Trophoblast cell (in vitro differentiated cells and primary cell): ENCODE data around the gene HNRNPH1.

ENCODE experiments used
- DNase-seq, 2 donors: peaks; one replicate each; pipeline ENCODE4 v3.0.0-alpha.2; 2016
- H2AFZ ChIP-seq: 2 replicates; pipeline ENCODE4 v1.6.1; 2013; ENCODE audit warnings: low read length, moderate library complexity, mild to moderate bottlenecking; ENCODE audit not compliant: insufficient read depth, poor library complexity
- H2AK5ac ChIP-seq: 2 replicates; pipeline ENCODE4 v1.6.1; 2013; ENCODE audit warnings: mild to moderate bottlenecking, low read length
- H2BK120ac ChIP-seq: 2 replicates; pipeline ENCODE4 v1.6.1; 2013; ENCODE audit warnings: low read length, mild to moderate bottlenecking, moderate library complexity; ENCODE audit not compliant: insufficient read depth, poor library complexity
- H2BK12ac ChIP-seq: 2 replicates; pipeline ENCODE4 v1.6.1; 2013; ENCODE audit warnings: mild to moderate bottlenecking, low read length, moderate library complexity
- H2BK5ac ChIP-seq: 2 replicates; pipeline ENCODE4 v1.6.1; 2013; ENCODE audit warnings: low read length, low read depth, moderate library complexity, mild to moderate bottlenecking; ENCODE audit not compliant: poor library complexity
- H3K14ac ChIP-seq: 2 replicates; pipeline ENCODE4 v1.6.1; 2013; ENCODE audit warnings: mild to moderate bottlenecking, low read length
- H3K18ac ChIP-seq: 2 replicates; pipeline ENCODE4 v1.6.1; 2013; ENCODE audit warnings: mild to moderate bottlenecking, low read length
- H3K23ac ChIP-seq: 2 replicates; pipeline ENCODE4 v1.6.1; 2013; ENCODE audit warnings: low read length
- H3K27ac ChIP-seq: 2 replicates; pipeline ENCODE4 v1.5.1; 2013; ENCODE audit warnings: low read depth, mild to moderate bottlenecking, inconsistent platforms, low read length, moderate library complexity
- H3K27me3 ChIP-seq: 2 replicates; pipeline ENCODE4 v1.6.1; 2013; ENCODE audit warnings: inconsistent platforms, mild to moderate bottlenecking, low read length, moderate library complexity; ENCODE audit not compliant: insufficient read depth
- H3K36me3 ChIP-seq, 2 experiments: 1 replicate in 1 of 2; 2 replicates in 1 of 2; pipeline ENCODE4 v1.6.1; 2013; ENCODE audit warnings: low read length in 2 of 2, mild to moderate bottlenecking in 2 of 2, moderate library complexity in 1 of 2; ENCODE audit not compliant: insufficient read depth in 2 of 2, control insufficient read depth in 1 of 2
- H3K4ac ChIP-seq: 2 replicates; pipeline ENCODE4 v1.6.1; 2013; ENCODE audit warnings: low read depth, mild to moderate bottlenecking, low read length, moderate library complexity
- H3K4me1 ChIP-seq, 2 experiments: 1 replicate in 1 of 2; 2 replicates in 1 of 2; pipeline ENCODE4 v1.6.1; 2013; ENCODE audit warnings: low read length in 2 of 2, mild to moderate bottlenecking in 2 of 2, moderate library complexity in 1 of 2; ENCODE audit not compliant: insufficient read depth in 2 of 2, control insufficient read depth in 1 of 2
- H3K4me2 ChIP-seq: 2 replicates; pipeline ENCODE4 v1.6.1; 2013; ENCODE audit warnings: inconsistent platforms, mild to moderate bottlenecking, low read length, moderate library complexity
- H3K4me3 ChIP-seq: 2 replicates; pipeline ENCODE4 v1.5.1; 2013; ENCODE audit warnings: mild to moderate bottlenecking, low read depth, low read length, inconsistent platforms
- H3K79me1 ChIP-seq: one replicate; pipeline ENCODE4 v1.6.1; 2013; ENCODE audit warnings: low read length
- H3K79me2 ChIP-seq: 2 replicates; pipeline ENCODE4 v1.6.1; 2013; ENCODE audit warnings: low read length, mild to moderate bottlenecking; ENCODE audit not compliant: control insufficient read depth, insufficient read depth, poor library complexity
- H3K9ac ChIP-seq: 2 replicates; pipeline ENCODE4 v1.6.1; 2013; ENCODE audit warnings: mild to moderate bottlenecking, low read length
- H3K9me3 ChIP-seq: 2 replicates; pipeline ENCODE4 v1.6.1; 2013; ENCODE audit warnings: low read depth, mild to moderate bottlenecking, control low read depth, inconsistent platforms, low read length; ENCODE audit not compliant: insufficient read depth
- H4K12ac ChIP-seq: 2 replicates; pipeline ENCODE4 v1.6.1; 2013; ENCODE audit warnings: low read depth, mild to moderate bottlenecking, low read length, moderate library complexity
- H4K8ac ChIP-seq: 2 replicates; pipeline ENCODE4 v1.6.1; 2013; ENCODE audit warnings: low read depth, mild to moderate bottlenecking, low read length, moderate library complexity
- H4K91ac ChIP-seq: one replicate; pipeline ENCODE4 v1.6.1; 2013; ENCODE audit warnings: low read depth, mild to moderate bottlenecking, low read length, moderate library complexity
- WGBS: extraction: QIAGEN DNeasy Blood & Tissue Kit; methylation state at CpG from one replicate; pipeline ENCODE4 v1.1.7; 2013; ENCODE audit warnings: missing lambda C conversion rate; ENCODE audit not compliant: insufficient read length, insufficient coverage; ENCODE audit errors: extremely low coverage; 5-methylcytosine and 5-hydroxymethylcytosine counted together

HNRNPH1 gene

GRCh38 chr5:179616002-179616594, 7.4 kb downstream of the HNRNPH1 start:
- Histone ChIP-seq H3K23ac (no peak overlapping the region), H3K4ac (no peak overlapping the region)
- WGBS, result no CpG with 5 or more reads among the region's 9 CpGs

GRCh38 chr5:179615203-179615602, 8.3 kb downstream of the HNRNPH1 start:
- Histone ChIP-seq H4K8ac (no peak overlapping the region), H3K27ac (no peak overlapping the region), H4K91ac (no peak overlapping the region), H3K4ac (no peak overlapping the region), H3K4me2 (no peak overlapping the region), H3K36me3 (peaks cover 41 to 67% of the 10 kb centered on the region in 2 experiments), H2BK120ac (no peak overlapping the region), H3K4me3 (no peak overlapping the region), H2AFZ (no peak overlapping the region), H4K12ac (no peak overlapping the region), H3K79me1 (no peaks in the 10 kb centered on the region), H3K27me3 (no peaks in the 10 kb centered on the region), H3K18ac (no peak overlapping the region), H3K79me2 (no peaks in the 10 kb centered on the region), H3K14ac (no peak overlapping the region), H3K23ac (no peak overlapping the region), H3K9me3 (no peaks in the 10 kb centered on the region), H3K9ac (no peak overlapping the region), H2BK12ac (no peak overlapping the region), H3K4me1 (peaks cover 0 to 2% of the 10 kb centered on the region in 2 experiments), H2AK5ac (no peak overlapping the region), H2BK5ac (no peak overlapping the region)
- peak in 1 of 2 donors; percentile 10 for DNase-seq
- WGBS, result no CpG with 5 or more reads among the region's 2 CpGs

More at GRCh38 chr5:179616002-179616594, 7.4 kb downstream of the HNRNPH1 start:
- no peak for DNase-seq
- Histone ChIP-seq H4K91ac (no peak overlapping the region), H3K79me2 (peaks cover 2% of the 10 kb centered on the region), H2AK5ac (no peak overlapping the region), H3K79me1 (no peaks in the 10 kb centered on the region), H4K12ac (no peak overlapping the region), H3K18ac (no peak overlapping the region), H3K27ac (no peak overlapping the region), H4K8ac (no peak overlapping the region), H3K4me3 (no peak overlapping the region), H3K36me3 (peaks cover 35 to 64% of the 10 kb centered on the region in 2 experiments), H3K4me2 (no peak overlapping the region), H3K9ac (no peak overlapping the region), H2BK5ac (no peak overlapping the region), H3K14ac (no peak overlapping the region), H3K4me1 (peaks cover 2 to 4% of the 10 kb centered on the region in 2 experiments), H2BK120ac (no peak overlapping the region), H2AFZ (no peak overlapping the region), H2BK12ac (no peak overlapping the region), H3K27me3 (no peaks in the 10 kb centered on the region), H3K9me3 (no peaks in the 10 kb centered on the region)

- Histone ChIP-seq H2BK120ac (no peak overlapping the region), H3K23ac (no peak overlapping the region), H2AFZ (no peak overlapping the region), H2AK5ac (no peak overlapping the region), H3K4me2 (no peak overlapping the region), H3K9ac (no peak overlapping the region), H2BK5ac (no peak overlapping the region), H4K8ac (no peak overlapping the region), H3K79me2 (no peaks in the 10 kb centered on the region), H4K12ac (no peak overlapping the region), H3K14ac (no peak overlapping the region), H3K4ac (no peak overlapping the region), H3K79me1 (no peaks in the 10 kb centered on the region), H3K4me3 (no peak overlapping the region), H4K91ac (no peak overlapping the region), H3K36me3 (peaks cover 46 to 72% of the 10 kb centered on the region in 2 experiments), H3K18ac (no peak overlapping the region), H3K4me1 (peaks cover 0 to 2% of the 10 kb centered on the region in 2 experiments), H2BK12ac (no peak overlapping the region), H3K27ac (no peak overlapping the region), H3K27me3 (no peaks in the 10 kb centered on the region), H3K9me3 (no peaks in the 10 kb centered on the region)
- peak in 1 of 2 donors; percentile 19 for DNase-seq
- no CpG with 5 or more reads among the region's 8 CpGs for WGBS
Measured at GRCh38 chr5:179614745-179615144, 8.7 kb downstream of the HNRNPH1 start.

- no peak overlapping the region for H2BK120ac ChIP-seq
- no peak overlapping the region for H3K27ac ChIP-seq
Measured at GRCh38 chr5:179613460-179614071, 9.9 kb downstream of the HNRNPH1 start.

More at GRCh38 chr5:179613460-179614071, 9.9 kb downstream of the HNRNPH1 start:
- no peaks in the 10 kb centered on the region for H3K9me3 ChIP-seq
- H3K4me1 ChIP-seq, result peaks cover 0 to 2% of the 10 kb centered on the region in 2 experiments
- no peak overlapping the region for H3K4me2 ChIP-seq
- H3K27me3 ChIP-seq, result no peaks in the 10 kb centered on the region
- no peak overlapping the region for H3K18ac ChIP-seq
- H4K91ac ChIP-seq, result no peak overlapping the region
- no peak overlapping the region for H3K23ac ChIP-seq
- peaks cover 48 to 76% of the 10 kb centered on the region in 2 experiments for H3K36me3 ChIP-seq
- H2BK5ac ChIP-seq, result no peak overlapping the region
- H3K4ac ChIP-seq, result no peak overlapping the region
- H4K12ac ChIP-seq, result no peak overlapping the region
- H3K79me2 ChIP-seq, result no peaks in the 10 kb centered on the region
- no peak overlapping the region for H3K14ac ChIP-seq
- no peak overlapping the region for H3K4me3 ChIP-seq
- H3K9ac ChIP-seq, result no peak overlapping the region
- no peak overlapping the region for H2AFZ ChIP-seq
- no peak overlapping the region for H2AK5ac ChIP-seq
- H4K8ac ChIP-seq, result no peak overlapping the region
- no peak overlapping the region for H2BK12ac ChIP-seq
- no CpG with 5 or more reads among the region's 8 CpGs for WGBS
- peak; percentile 57 to 74 for DNase-seq
- no peaks in the 10 kb centered on the region for H3K79me1 ChIP-seq
